Kidney (tissue), 14 donors: Measurements from ENCODE around the gene PCDH19. TPM values are rescaled to one million over a fixed set of nuclear protein-coding genes. Genes with fewer than 3 reads are reported as not detected.

Experiments
- DNase-seq, 5 donors: peaks; one replicate each; pipeline ENCODE4 v3.0.0-alpha.2; 2013 to 2020
- FAIRE-seq: peaks from 2 replicates; lab custom pipeline; 2012; peaks lifted over from hg19 to GRCh38; lab: Jason Lieb, UNC
- H3K27ac ChIP-seq, 2 donors: one replicate each; pipeline ENCODE4 v1.7.0; 2013; ENCODE audit warnings: low read depth in 2 of 2, low read length in 2 of 2, inconsistent platforms in 1 of 2
- H3K27me3 ChIP-seq: one replicate; pipeline ENCODE4 v1.7.1; 2013; ENCODE audit warnings: low read length, inconsistent platforms; ENCODE audit not compliant: control insufficient read depth, insufficient read depth
- H3K36me3 ChIP-seq, 3 donors: one replicate each; pipeline versions ENCODE4 v1.7.0 to v1.7.1; 2013; ENCODE audit warnings: low read length in 3 of 3, control low read depth in 1 of 3, inconsistent platforms in 1 of 3; ENCODE audit not compliant: insufficient read depth in 3 of 3, control insufficient read depth in 2 of 3
- H3K4me1 ChIP-seq, 3 donors: one replicate each; pipeline versions ENCODE4 v1.7.0 to v1.7.1; 2013; ENCODE audit warnings: low read length in 3 of 3, inconsistent platforms in 1 of 3, low read depth in 1 of 3; ENCODE audit not compliant: control insufficient read depth in 2 of 3, insufficient read depth in 2 of 3
- H3K4me3 ChIP-seq, 3 donors: one replicate each; pipeline versions ENCODE4 v1.7.0 to v1.8.1; 2013; ENCODE audit warnings: low read length in 3 of 3, control low read depth in 1 of 3, inconsistent platforms in 1 of 3
- H3K9ac ChIP-seq, 3 donors: one replicate each; pipeline versions ENCODE4 v1.7.0 to v1.7.1; 2013; ENCODE audit warnings: low read length in 3 of 3, control low read depth in 1 of 3, inconsistent platforms in 1 of 3
- H3K9me3 ChIP-seq, 3 donors: one replicate each; pipeline versions ENCODE4 v1.7.0 to v1.7.1; 2013; ENCODE audit warnings: low read length in 3 of 3, control low read depth in 1 of 3, inconsistent platforms in 1 of 3; ENCODE audit not compliant: control insufficient read depth in 2 of 3, insufficient read depth in 1 of 3
- intact Hi-C: fragments of 100-400 bp; cut with DNase I; formaldehyde crosslinking; loops from one replicate; pipeline ENCODE4 v1.11.1; 2022
- polyA plus RNA-seq: library from polyadenylated mRNA; stranded (reverse); fragments of 350-450 nt; fragmentation: Illumina TruSeq; extraction: RNeasy Lipid Tissue Mini Kit (QIAGEN cat#74804); gene quantifications from one replicate; pipeline ENCODE4 v1.2.3, GENCODE V29; 2014; ENCODE audit warnings: low read depth, low replicate concordance; ENCODE audit not compliant: insufficient read depth
- total RNA-seq: library from RNA; stranded (reverse); fragmentation: NEBNext Ultra II Directional; extraction: Animal tissue kit (Norgen Biotek cat#: 25700); gene quantifications from one replicate; pipeline ENCODE4 v1.2.1, GENCODE V29; 2021
- TF ChIP-seq, protein P1 (sequence below): IDR thresholded peaks from 3 replicates; pipeline ENCODE4 v1.5.1; 2012; ENCODE audit warnings: mild to moderate bottlenecking, moderate library complexity, borderline replicate concordance; ENCODE audit not compliant: insufficient read depth; ENCODE audit errors: extremely low read depth
- donor health status: control.
- donor health status: control.
- donor health status: control.
- donor health status: control.
- donor health status: control.
- donor health status: DM: yes; HTN: yes; CAD: no.
- donor health status: Normal renal cell carcinoma (clear cell type).

Gene PCDH19
- total and polyA plus RNA-seq, 2 donors from 2014 or later, result 0.66 to 0.75 TPM

DNA sequence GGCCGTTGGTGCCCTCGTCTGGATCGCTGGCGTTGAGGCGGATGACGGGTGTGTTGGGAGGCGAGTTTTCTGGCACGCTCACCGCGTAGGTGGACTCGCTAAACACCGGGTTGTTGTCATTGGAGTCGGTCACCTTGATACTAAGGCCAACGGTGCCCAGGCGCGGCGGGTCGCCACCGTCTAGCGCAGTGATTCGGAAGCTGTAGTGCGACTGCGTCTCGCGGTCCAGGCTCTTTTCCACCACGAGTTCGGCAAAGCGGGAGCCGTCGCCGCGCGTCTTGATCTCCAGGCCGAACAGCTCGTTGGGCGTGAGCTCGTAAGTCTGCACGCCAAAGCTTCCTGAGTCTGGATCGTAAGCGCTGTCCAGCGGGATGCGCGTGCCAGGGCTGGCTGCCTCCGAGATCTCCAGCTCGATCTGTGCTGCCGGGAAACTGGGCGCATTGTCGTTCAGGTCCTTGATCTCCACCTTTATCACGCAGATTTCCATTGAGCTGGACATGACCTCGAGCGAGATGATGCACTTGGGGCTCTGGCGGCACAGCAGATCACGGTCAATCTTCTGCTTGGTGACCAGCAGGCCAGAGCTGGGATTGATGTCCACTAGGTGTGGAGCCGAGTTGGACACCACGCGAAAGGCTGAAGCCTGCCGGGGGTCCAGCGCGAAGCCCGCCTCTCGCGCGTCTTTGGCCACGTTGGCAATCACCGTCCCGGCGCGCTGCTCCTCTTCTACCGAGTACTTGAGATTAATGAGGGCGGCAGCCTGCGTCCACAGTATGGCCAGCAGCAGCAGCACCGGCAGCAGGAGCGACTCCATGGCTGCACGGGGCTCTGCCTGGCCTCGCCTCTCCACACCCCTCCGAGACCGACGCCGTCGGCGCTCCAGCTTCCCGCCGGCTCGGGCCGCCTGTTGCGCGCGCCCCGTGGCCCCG lies 2.0 kb downstream of the PCDH19 start:
- Histone ChIP-seq H3K36me3 (no peaks in the 10 kb centered on the region), H3K9me3 (no peaks in the 10 kb centered on the region), H3K27me3 (peaks cover 37% of the 10 kb centered on the region), H3K9ac (no peak overlapping the region), H3K27ac (no peak overlapping the region), H3K4me3 (no peak overlapping the region), H3K4me1 (peaks cover 0 to 7% (median 0%) of the 10 kb centered on the region in 3 donors)
- intact Hi-C loops, result no loop called here
- FAIRE-seq, result no peak
- TF ChIP-seq, protein P1, sequence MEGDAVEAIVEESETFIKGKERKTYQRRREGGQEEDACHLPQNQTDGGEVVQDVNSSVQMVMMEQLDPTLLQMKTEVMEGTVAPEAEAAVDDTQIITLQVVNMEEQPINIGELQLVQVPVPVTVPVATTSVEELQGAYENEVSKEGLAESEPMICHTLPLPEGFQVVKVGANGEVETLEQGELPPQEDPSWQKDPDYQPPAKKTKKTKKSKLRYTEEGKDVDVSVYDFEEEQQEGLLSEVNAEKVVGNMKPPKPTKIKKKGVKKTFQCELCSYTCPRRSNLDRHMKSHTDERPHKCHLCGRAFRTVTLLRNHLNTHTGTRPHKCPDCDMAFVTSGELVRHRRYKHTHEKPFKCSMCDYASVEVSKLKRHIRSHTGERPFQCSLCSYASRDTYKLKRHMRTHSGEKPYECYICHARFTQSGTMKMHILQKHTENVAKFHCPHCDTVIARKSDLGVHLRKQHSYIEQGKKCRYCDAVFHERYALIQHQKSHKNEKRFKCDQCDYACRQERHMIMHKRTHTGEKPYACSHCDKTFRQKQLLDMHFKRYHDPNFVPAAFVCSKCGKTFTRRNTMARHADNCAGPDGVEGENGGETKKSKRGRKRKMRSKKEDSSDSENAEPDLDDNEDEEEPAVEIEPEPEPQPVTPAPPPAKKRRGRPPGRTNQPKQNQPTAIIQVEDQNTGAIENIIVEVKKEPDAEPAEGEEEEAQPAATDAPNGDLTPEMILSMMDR, result no peak
- DNase-seq, result peak; percentile 27 to 60 (median 48)

DNA sequence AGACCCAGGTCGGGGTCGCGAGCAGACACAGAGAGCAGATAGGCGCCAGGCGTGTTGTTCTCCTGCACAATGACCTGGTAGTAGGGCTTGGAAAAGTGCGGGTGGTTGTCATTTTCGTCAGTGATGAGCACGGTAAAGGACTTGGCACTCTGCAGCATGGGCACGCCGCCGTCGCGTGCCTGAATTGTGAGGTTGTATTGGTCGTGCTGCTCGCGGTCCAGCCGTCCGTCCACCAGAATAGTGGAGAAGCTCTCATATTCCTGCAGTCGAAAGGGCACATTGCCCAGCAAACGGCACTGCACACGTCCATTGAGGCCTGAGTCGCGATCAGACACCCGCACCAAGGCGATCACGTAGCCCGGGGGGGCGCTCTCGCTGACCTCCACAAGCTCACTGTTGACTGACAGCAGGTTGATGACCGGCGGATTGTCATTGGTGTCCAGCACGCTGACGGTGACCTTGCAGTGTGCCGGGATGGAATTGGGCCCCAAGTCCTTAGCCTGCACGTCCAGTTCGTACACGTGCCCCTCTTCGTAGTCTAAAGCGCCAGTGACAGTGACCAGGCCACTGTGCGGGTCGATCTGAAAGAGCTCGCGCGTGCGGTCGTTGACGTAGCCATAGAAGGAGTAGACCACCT lies 2.8 kb downstream of the PCDH19 start:
- FAIRE-seq (no peak), DNase-seq (peak in 1 of 5 donors; percentile 45)
- intact Hi-C loops, result no loop called here
- H3K9ac ChIP-seq, result no peak overlapping the region
- peaks cover 0 to 7% (median 0%) of the 10 kb centered on the region in 3 donors for H3K4me1 ChIP-seq
- peaks cover 31% of the 10 kb centered on the region for H3K27me3 ChIP-seq
- no peaks in the 10 kb centered on the region for H3K9me3 ChIP-seq
- H3K4me3 ChIP-seq, result no peak overlapping the region
- H3K27ac ChIP-seq, result no peak overlapping the region
- no peaks in the 10 kb centered on the region for H3K36me3 ChIP-seq
- TF ChIP-seq, protein P1, result no peak

DNA sequence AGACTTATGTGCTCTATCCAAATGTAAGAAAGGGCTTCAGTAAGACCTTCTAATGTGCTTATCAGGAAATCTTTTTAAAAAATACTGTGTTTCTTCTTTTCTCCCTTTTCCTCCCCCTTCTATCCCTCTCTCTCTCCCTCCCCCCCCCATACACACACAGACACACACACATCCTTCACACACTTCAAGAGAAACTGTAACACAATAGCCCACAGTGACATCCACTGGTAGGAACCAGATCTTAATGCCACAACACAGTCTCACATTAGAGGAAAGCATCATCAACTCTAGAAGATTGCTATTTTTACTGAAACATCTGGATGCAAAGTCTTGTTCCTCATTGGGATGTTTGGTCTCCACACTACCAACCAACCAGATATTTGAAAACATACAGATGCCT lies 4.6 kb downstream of the PCDH19 start:
- no peak for DNase-seq
- H3K36me3 ChIP-seq, result no peaks in the 10 kb centered on the region
- FAIRE-seq, result no peak
- H3K4me1 ChIP-seq, result peaks cover 0 to 7% (median 0%) of the 10 kb centered on the region in 3 donors
- H3K4me3 ChIP-seq, result no peak overlapping the region
- no peaks in the 10 kb centered on the region for H3K9me3 ChIP-seq
- H3K27me3 ChIP-seq, result peaks cover 28% of the 10 kb centered on the region
- no peak overlapping the region for H3K27ac ChIP-seq
- intact Hi-C loops, result no loop called here
- TF ChIP-seq, protein P1, result no peak
- H3K9ac ChIP-seq, result no peak overlapping the region
